Liver (tissue), 9 donors: ENCODE results near the gene FOXO1. TPM values are rescaled to one million over a fixed set of nuclear protein-coding genes. Genes with fewer than 3 reads are reported as not detected.

Source experiments
- DNase-seq: peaks from one replicate; pipeline ENCODE4 v3.0.0-alpha.2; 2017; ENCODE audit warnings: low spot score
- H3K27ac ChIP-seq, 2 donors: one replicate each; pipeline ENCODE4 v1.7.0; 2013; ENCODE audit warnings: inconsistent platforms in 2 of 2, low read length in 2 of 2, control low read depth in 1 of 2, low read depth in 1 of 2, mild to moderate bottlenecking in 1 of 2
- H3K27me3 ChIP-seq, 4 donors: one replicate each; pipeline versions ENCODE4 v1.6.1 to v1.7.0; 2013; ENCODE audit warnings: low read length in 3 of 4, inconsistent platforms in 1 of 4, mild to moderate bottlenecking in 1 of 4, moderate library complexity in 1 of 4; ENCODE audit not compliant: control insufficient read depth in 4 of 4, insufficient read depth in 4 of 4
- H3K36me3 ChIP-seq, 4 donors: one replicate each; pipeline versions ENCODE4 v1.6.1 to v1.7.0; 2013; ENCODE audit warnings: low read length in 3 of 4, mild to moderate bottlenecking in 3 of 4, low read depth in 1 of 4, moderate library complexity in 1 of 4; ENCODE audit not compliant: control insufficient read depth in 4 of 4, insufficient read depth in 3 of 4
- H3K4me1 ChIP-seq, 4 donors: one replicate each; pipeline versions ENCODE4 v1.6.1 to v1.7.0; 2013; ENCODE audit warnings: low read length in 3 of 4, mild to moderate bottlenecking in 3 of 4, moderate library complexity in 1 of 4; ENCODE audit not compliant: control insufficient read depth in 4 of 4, insufficient read depth in 4 of 4
- H3K4me3 ChIP-seq, 3 donors: one replicate each; pipeline versions ENCODE4 v1.6.1 to v1.7.0; 2013; ENCODE audit warnings: low read length in 3 of 3, control low read depth in 1 of 3, low read depth in 1 of 3, mild to moderate bottlenecking in 1 of 3
- H3K9ac ChIP-seq, 2 donors: one replicate each; pipeline ENCODE4 v1.7.0; 2013; ENCODE audit warnings: low read length in 2 of 2, mild to moderate bottlenecking in 2 of 2, moderate library complexity in 2 of 2, control low read depth in 1 of 2, low read depth in 1 of 2
- H3K9me3 ChIP-seq, 4 donors: one replicate each; pipeline versions ENCODE4 v1.6.1 to v1.7.0; 2013; ENCODE audit warnings: low read length in 3 of 4; ENCODE audit not compliant: control insufficient read depth in 4 of 4
- EGR1 ChIP-seq, 2 donors: IDR thresholded peaks; 2 replicates each; pipeline ENCODE4 v1.6.1; 2016 to 2018; ENCODE audit warnings: antibody characterized with exemption in 2 of 2, low read depth in 2 of 2
- FOXA1 ChIP-seq: IDR thresholded peaks from 2 replicates; pipeline ENCODE4 v1.6.1; 2016; ENCODE audit warnings: antibody characterized with exemption
- FOXA2 ChIP-seq: IDR thresholded peaks from 2 replicates; pipeline ENCODE4 v1.6.1; 2016; ENCODE audit warnings: antibody characterized with exemption
- GABPA ChIP-seq, 2 donors: IDR thresholded peaks in 1 of 2; conservative IDR thresholded peaks in 1 of 2; 2 replicates each; pipeline ENCODE4 v1.6.1; 2016; ENCODE audit warnings: antibody characterized with exemption in 2 of 2, mild to moderate bottlenecking in 1 of 2, moderate library complexity in 1 of 2
- JUND ChIP-seq, 2 donors: IDR thresholded peaks; 2 replicates each; pipeline ENCODE4 v1.6.1; 2016; ENCODE audit warnings: antibody characterized with exemption in 2 of 2
- MAX ChIP-seq: IDR thresholded peaks from 2 replicates; pipeline ENCODE4 v1.6.1; 2016; ENCODE audit warnings: antibody characterized with exemption
- RAD21 ChIP-seq, 2 donors: IDR thresholded peaks; 2 replicates each; pipeline ENCODE4 v1.6.1; 2016; ENCODE audit warnings: antibody characterized with exemption in 2 of 2, mild to moderate bottlenecking in 2 of 2
- RXRA ChIP-seq, 2 donors: IDR thresholded peaks; 2 replicates each; pipeline ENCODE4 v1.6.1; 2017 to 2018; ENCODE audit warnings: antibody characterized with exemption in 2 of 2, mild to moderate bottlenecking in 1 of 2
- TAF1 ChIP-seq: conservative IDR thresholded peaks from 2 replicates; pipeline ENCODE4 v1.6.1; 2016; ENCODE audit warnings: antibody characterized with exemption, mild to moderate bottlenecking
- YY1 ChIP-seq: IDR thresholded peaks from 2 replicates; pipeline ENCODE4 v1.6.1; 2016; ENCODE audit warnings: antibody characterized with exemption, mild to moderate bottlenecking
- WGBS: extraction: QIAGEN DNeasy Blood & Tissue Kit; methylation state at CpG from one replicate; pipeline ENCODE4 v1.1.7; 2013; 5-methylcytosine and 5-hydroxymethylcytosine counted together
- polyA plus RNA-seq, 2 donors: library from polyadenylated mRNA; stranded (reverse) in 1 of 2; unstranded in 1 of 2; fragments of 200-250 nt in 1 of 2; fragments of >200 nt in 1 of 2; fragmentation: Nextera tagmentation in 1 of 2; extraction: Ambion mirVana in 1 of 2; gene quantifications; one replicate each; pipeline versions ENCODE4 v1.2.1 to v1.2.3, GENCODE V29; 2013 to 2015
- total RNA-seq, 2 donors: library from RNA; depleted of rRNA; stranded (reverse); fragments of >200 nt; gene quantifications; one replicate each; pipeline ENCODE4 v1.2.3, GENCODE V29; 2014
- TF ChIP-seq, protein P1 (sequence below): IDR thresholded peaks from 2 replicates; pipeline ENCODE4 v1.6.1; 2016; ENCODE audit warnings: antibody characterized with exemption
- TF ChIP-seq, protein P2 (sequence below): IDR thresholded peaks from 2 replicates; pipeline ENCODE4 v1.6.1; 2016; ENCODE audit warnings: antibody characterized with exemption
- TF ChIP-seq, protein P3 (sequence below): fragments of 150-350 bp; IDR thresholded peaks from 2 replicates; pipeline ENCODE4 v1.5.1; 2017; ENCODE audit warnings: improper control_type of control experiment, low read depth, low read length; ENCODE audit not compliant: missing input control
- TF ChIP-seq, protein P4 (sequence below): IDR thresholded peaks from 2 replicates; pipeline ENCODE4 v1.6.1; 2016; ENCODE audit warnings: antibody characterized with exemption, mild to moderate bottlenecking
- donor health status: healthy.
- donor health status: healthy.
- donor health status: healthy.
- donor health status: healthy.
- donor health status: healthy.

Gene FOXO1
- total and polyA plus RNA-seq, 4 donors, result 5.4 to 23.6 (median 8.6) TPM

DNA sequence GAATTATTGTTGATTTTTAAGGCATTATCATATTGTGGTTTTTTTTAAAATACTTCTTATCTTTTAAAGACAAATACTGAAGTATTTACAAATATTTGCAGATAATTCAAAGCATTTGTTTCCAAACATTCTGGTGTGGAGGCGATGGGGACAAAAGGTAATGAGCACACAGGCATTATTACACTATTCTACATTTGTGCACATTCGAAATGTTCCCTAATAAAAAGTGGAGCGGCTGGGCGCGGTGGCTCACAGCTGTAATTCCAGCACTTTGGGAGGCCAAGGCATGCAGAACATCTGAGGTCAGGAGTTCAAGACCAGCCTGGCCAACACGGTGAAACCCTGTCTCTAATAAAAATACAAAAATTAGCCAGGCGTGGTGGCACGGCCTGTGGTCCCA, 133.4 kb downstream of the FOXO1 start (continued):
- TF ChIP-seq, protein P1, sequence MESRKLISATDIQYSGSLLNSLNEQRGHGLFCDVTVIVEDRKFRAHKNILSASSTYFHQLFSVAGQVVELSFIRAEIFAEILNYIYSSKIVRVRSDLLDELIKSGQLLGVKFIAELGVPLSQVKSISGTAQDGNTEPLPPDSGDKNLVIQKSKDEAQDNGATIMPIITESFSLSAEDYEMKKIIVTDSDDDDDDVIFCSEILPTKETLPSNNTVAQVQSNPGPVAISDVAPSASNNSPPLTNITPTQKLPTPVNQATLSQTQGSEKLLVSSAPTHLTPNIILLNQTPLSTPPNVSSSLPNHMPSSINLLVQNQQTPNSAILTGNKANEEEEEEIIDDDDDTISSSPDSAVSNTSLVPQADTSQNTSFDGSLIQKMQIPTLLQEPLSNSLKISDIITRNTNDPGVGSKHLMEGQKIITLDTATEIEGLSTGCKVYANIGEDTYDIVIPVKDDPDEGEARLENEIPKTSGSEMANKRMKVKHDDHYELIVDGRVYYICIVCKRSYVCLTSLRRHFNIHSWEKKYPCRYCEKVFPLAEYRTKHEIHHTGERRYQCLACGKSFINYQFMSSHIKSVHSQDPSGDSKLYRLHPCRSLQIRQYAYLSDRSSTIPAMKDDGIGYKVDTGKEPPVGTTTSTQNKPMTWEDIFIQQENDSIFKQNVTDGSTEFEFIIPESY, result no peak
- TF ChIP-seq JUND (IDR thresholded peaks at IDR 0.05), result no peak
- TF ChIP-seq, protein P2, sequence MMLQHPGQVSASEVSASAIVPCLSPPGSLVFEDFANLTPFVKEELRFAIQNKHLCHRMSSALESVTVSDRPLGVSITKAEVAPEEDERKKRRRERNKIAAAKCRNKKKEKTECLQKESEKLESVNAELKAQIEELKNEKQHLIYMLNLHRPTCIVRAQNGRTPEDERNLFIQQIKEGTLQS, result no peak

- H3K27ac ChIP-seq, result no peak overlapping the region
- TF ChIP-seq GABPA (IDR thresholded peaks at IDR 0.05 in 1 of 2, conservative IDR thresholded peaks at IDR 0.05 in 1 of 2) (no peak), MAX (no peak), FOXA1 (no peak), YY1 (no peak), EGR1 (IDR thresholded peaks at IDR 0.05; ENCODE audit: low read depth in 2 of 2) (no peak), FOXA2 (no peak), TAF1 (no peak), RAD21 (IDR thresholded peaks at IDR 0.05) (no peak), RXRA (IDR thresholded peaks at IDR 0.05) (no peak)
- TF ChIP-seq, protein P3, sequence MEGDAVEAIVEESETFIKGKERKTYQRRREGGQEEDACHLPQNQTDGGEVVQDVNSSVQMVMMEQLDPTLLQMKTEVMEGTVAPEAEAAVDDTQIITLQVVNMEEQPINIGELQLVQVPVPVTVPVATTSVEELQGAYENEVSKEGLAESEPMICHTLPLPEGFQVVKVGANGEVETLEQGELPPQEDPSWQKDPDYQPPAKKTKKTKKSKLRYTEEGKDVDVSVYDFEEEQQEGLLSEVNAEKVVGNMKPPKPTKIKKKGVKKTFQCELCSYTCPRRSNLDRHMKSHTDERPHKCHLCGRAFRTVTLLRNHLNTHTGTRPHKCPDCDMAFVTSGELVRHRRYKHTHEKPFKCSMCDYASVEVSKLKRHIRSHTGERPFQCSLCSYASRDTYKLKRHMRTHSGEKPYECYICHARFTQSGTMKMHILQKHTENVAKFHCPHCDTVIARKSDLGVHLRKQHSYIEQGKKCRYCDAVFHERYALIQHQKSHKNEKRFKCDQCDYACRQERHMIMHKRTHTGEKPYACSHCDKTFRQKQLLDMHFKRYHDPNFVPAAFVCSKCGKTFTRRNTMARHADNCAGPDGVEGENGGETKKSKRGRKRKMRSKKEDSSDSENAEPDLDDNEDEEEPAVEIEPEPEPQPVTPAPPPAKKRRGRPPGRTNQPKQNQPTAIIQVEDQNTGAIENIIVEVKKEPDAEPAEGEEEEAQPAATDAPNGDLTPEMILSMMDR, result no peak
- TF ChIP-seq, protein P2, result no peak
- TF ChIP-seq, protein P4, sequence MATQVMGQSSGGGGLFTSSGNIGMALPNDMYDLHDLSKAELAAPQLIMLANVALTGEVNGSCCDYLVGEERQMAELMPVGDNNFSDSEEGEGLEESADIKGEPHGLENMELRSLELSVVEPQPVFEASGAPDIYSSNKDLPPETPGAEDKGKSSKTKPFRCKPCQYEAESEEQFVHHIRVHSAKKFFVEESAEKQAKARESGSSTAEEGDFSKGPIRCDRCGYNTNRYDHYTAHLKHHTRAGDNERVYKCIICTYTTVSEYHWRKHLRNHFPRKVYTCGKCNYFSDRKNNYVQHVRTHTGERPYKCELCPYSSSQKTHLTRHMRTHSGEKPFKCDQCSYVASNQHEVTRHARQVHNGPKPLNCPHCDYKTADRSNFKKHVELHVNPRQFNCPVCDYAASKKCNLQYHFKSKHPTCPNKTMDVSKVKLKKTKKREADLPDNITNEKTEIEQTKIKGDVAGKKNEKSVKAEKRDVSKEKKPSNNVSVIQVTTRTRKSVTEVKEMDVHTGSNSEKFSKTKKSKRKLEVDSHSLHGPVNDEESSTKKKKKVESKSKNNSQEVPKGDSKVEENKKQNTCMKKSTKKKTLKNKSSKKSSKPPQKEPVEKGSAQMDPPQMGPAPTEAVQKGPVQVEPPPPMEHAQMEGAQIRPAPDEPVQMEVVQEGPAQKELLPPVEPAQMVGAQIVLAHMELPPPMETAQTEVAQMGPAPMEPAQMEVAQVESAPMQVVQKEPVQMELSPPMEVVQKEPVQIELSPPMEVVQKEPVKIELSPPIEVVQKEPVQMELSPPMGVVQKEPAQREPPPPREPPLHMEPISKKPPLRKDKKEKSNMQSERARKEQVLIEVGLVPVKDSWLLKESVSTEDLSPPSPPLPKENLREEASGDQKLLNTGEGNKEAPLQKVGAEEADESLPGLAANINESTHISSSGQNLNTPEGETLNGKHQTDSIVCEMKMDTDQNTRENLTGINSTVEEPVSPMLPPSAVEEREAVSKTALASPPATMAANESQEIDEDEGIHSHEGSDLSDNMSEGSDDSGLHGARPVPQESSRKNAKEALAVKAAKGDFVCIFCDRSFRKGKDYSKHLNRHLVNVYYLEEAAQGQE, result no peak
- no peaks in the 10 kb centered on the region for H3K27me3 ChIP-seq
- DNase-seq, result no peak
- H3K4me3 ChIP-seq, result no peak overlapping the region
- peaks cover 0 to 6% (median 1%) of the 10 kb centered on the region in 4 donors for H3K9me3 ChIP-seq
- no peak overlapping the region for H3K9ac ChIP-seq
- no peaks in the 10 kb centered on the region for H3K36me3 ChIP-seq
- WGBS, result 93% methylated on average over 1 of the region's 1 CpG
- H3K4me1 ChIP-seq, result peaks cover 0 to 13% (median under 1%) of the 10 kb centered on the region in 4 donors
Observed at GRCh38 chr13:40530961-40531360, 135.5 kb downstream of the FOXO1 start.
